ENCODE data around the gene EFL1. TPM values are rescaled to one million over a fixed set of nuclear protein-coding genes. Genes with fewer than 3 reads are reported as not detected.
A peak's percentile ranks its signal among the peaks of the same experiment; 100 is the strongest.
"Not testable (repeated sequence)": the region's sequence is repeated elsewhere in the genome, so short reads cannot be mapped to it uniquely, and the experiment has no call there.

EFL1 gene
- 10 to 100 TPM in 2 of 6 experiments, 1 to 10 TPM in 4; 4.6 to 12.9 (median 9.4) TPM for total RNA-seq
- long read RNA-seq, partial matches to known transcripts: 2 of 2 reads
- long read RNA-seq, other reads (novel, unspliced or antisense): 0 of 2 reads

- TF ChIP-seq CTCF (IDR thresholded peaks at IDR 0.05) (no peak), POLR2A (IDR thresholded peaks at IDR 0.05) (peak; percentile 50)
- Histone ChIP-seq H3K4me1 (peaks cover 0 to 19% (median 0%) of the 10 kb centered on the region in 4 donors), H3K27ac (peak within 1 kb of the TSS; percentile 73 to 88 (median 79)), H3K4me3 (peak within 1 kb of the TSS; percentile 86 to 97 (median 96)), H3K9me3 (no peaks in the 10 kb centered on the region), H3K27me3 (no peaks in the 10 kb centered on the region), H3K36me3 (peaks cover 0 to 2% (median 0%) of the 10 kb centered on the region in 4 donors)
- WGBS (ENCODE audit: insufficient coverage, low coverage, low lambda C conversion rate, missing lambda C conversion rate): 0% methylated on average over 18 of the region's 57 CpGs
- ATAC-seq (peak; percentile 93 to 97 (median 96)), DNase-seq (peak; percentile 96 to 97 (median 96))
- intact Hi-C loops (cut with DNase I): no loop called here
Measured at GRCh38 chr15:82262422-82263026, at the start of gene EFL1, which contains the start of gene SAXO2. TSS of gene EFL1 (minus strand) at chr15:82262734. CDS start at chr15:82261778, 956 bp downstream. TSS of gene SAXO2 (plus strand) at chr15:82262818. CDS start at chr15:82262880, 62 bp downstream.

GRCh38 chr15:82311321-82311720, 48.8 kb upstream of the EFL1 start:
- not testable (repeated sequence) for ATAC-seq, DNase-seq

GRCh38 chr15:82309802-82310201, 47.3 kb upstream of the EFL1 start:
- DNase-seq: no peak
- Histone ChIP-seq H3K36me3 (no peaks in the 10 kb centered on the region), H3K4me3 (no peak overlapping the region), H3K27me3 (no peaks in the 10 kb centered on the region), H3K27ac (no peak overlapping the region), H3K4me1 (no peaks in the 10 kb centered on the region), H3K9me3 (no peaks in the 10 kb centered on the region)
- ATAC-seq: no peak
- 29% methylated on average over 2 of the region's 2 CpGs for WGBS (ENCODE audit: insufficient coverage, low coverage, low lambda C conversion rate, missing lambda C conversion rate)
- TF ChIP-seq POLR2A (IDR thresholded peaks at IDR 0.05) (no peak), CTCF (IDR thresholded peaks at IDR 0.05) (no peak)
- intact Hi-C loops (cut with DNase I): no loop called here

More at GRCh38 chr15:82311321-82311720, 48.8 kb upstream of the EFL1 start:
- H3K36me3 ChIP-seq; H3K9me3 ChIP-seq; H3K27ac ChIP-seq; intact Hi-C loops (cut with DNase I); H3K4me1 ChIP-seq; H3K4me3 ChIP-seq; H3K27me3 ChIP-seq: not testable (repeated sequence)
- 65% methylated on average over 5 of the region's 5 CpGs for WGBS (ENCODE audit: insufficient coverage, low coverage, low lambda C conversion rate, missing lambda C conversion rate)

GRCh38 chr15:82307714-82308081, 45.2 kb upstream of the EFL1 start:
- no peak overlapping the region for H3K4me3 ChIP-seq
- WGBS (ENCODE audit: insufficient coverage, low coverage, low lambda C conversion rate, missing lambda C conversion rate): no CpG with 5 or more reads among the region's 8 CpGs
- TF ChIP-seq CTCF (IDR thresholded peaks at IDR 0.05) (no peak), POLR2A (IDR thresholded peaks at IDR 0.05) (no peak)
- H3K9me3 ChIP-seq: no peaks in the 10 kb centered on the region
- no peaks in the 10 kb centered on the region for H3K4me1 ChIP-seq
- no peaks in the 10 kb centered on the region for H3K27me3 ChIP-seq
- H3K27ac ChIP-seq: no peak overlapping the region
- no peak for DNase-seq
- intact Hi-C loops (cut with DNase I): no loop called here
- H3K36me3 ChIP-seq: no peaks in the 10 kb centered on the region
- ATAC-seq: no peak

Data from right lobe of liver (tissue), 6 donors.